Medulla oblongata (tissue), 1 donor: ENCODE results near the gene STK39.
"Not testable (repeated sequence)": the region's sequence is repeated elsewhere in the genome, so short reads cannot be mapped to it uniquely, and the experiment has no call there.

Source experiments
- DNase-seq: peaks from one replicate; pipeline ENCODE4 v3.0.0-alpha.2; 2015; ENCODE audit errors: extremely low spot score

The STK39 gene

GRCh38 chr2:168247341-168248261 lies at the start of gene STK39:
Gene STK39, minus strand, starts transcription at chr2:168247595. Its CDS starts 160 bp downstream, at chr2:168247435.
- peak; percentile 64 for DNase-seq

GRCh38 chr2:168295051-168295450 lies 47.7 kb upstream of the STK39 start:
- no peak for DNase-seq

GRCh38 chr2:168294409-168294808 lies 47.0 kb upstream of the STK39 start:
- no peak for DNase-seq

GRCh38 chr2:168293766-168294165 lies 46.4 kb upstream of the STK39 start:
- DNase-seq = no peak

- no peak for DNase-seq
Observed at GRCh38 chr2:168290391-168290790, 43.0 kb upstream of the STK39 start.

GRCh38 chr2:168289880-168290279 lies 42.5 kb upstream of the STK39 start:
- DNase-seq = no peak

GRCh38 chr2:168286535-168286934 lies 39.1 kb upstream of the STK39 start:
- no peak for DNase-seq

- no peak for DNase-seq
Observed at GRCh38 chr2:168278424-168278888, 31.1 kb upstream of the STK39 start.

GRCh38 chr2:168277276-168277675 lies 29.9 kb upstream of the STK39 start:
- DNase-seq = no peak

GRCh38 chr2:168272225-168272624 lies 24.8 kb upstream of the STK39 start:
- no peak for DNase-seq

GRCh38 chr2:168262926-168263325 lies 15.5 kb upstream of the STK39 start:
- not testable (repeated sequence) for DNase-seq

- no peak for DNase-seq
Observed at GRCh38 chr2:168256448-168256847, 9.1 kb upstream of the STK39 start.

- no peak for DNase-seq
Observed at GRCh38 chr2:168255866-168256265, 8.5 kb upstream of the STK39 start.

- DNase-seq = no peak
Observed at GRCh38 chr2:168255103-168255502, 7.7 kb upstream of the STK39 start.

GRCh38 chr2:168254158-168254935 lies 7.0 kb upstream of the STK39 start:
- no peak for DNase-seq

GRCh38 chr2:168253379-168253778 lies 6.0 kb upstream of the STK39 start:
- DNase-seq = no peak

- no peak for DNase-seq
Observed at GRCh38 chr2:168252976-168253375, 5.6 kb upstream of the STK39 start.

- DNase-seq = peak; percentile 77
Observed at GRCh38 chr2:168246483-168247340, 683 bp downstream of the STK39 start.

- no peak for DNase-seq
Observed at GRCh38 chr2:168246072-168246482, 1.3 kb downstream of the STK39 start.

GRCh38 chr2:168245074-168245825 lies 2.1 kb downstream of the STK39 start:
- no peak for DNase-seq

GRCh38 chr2:168244318-168244717 lies 3.1 kb downstream of the STK39 start:
- DNase-seq = no peak
